ENCODE measurements around the gene PHLDA3.

Gene PHLDA3

DNA sequence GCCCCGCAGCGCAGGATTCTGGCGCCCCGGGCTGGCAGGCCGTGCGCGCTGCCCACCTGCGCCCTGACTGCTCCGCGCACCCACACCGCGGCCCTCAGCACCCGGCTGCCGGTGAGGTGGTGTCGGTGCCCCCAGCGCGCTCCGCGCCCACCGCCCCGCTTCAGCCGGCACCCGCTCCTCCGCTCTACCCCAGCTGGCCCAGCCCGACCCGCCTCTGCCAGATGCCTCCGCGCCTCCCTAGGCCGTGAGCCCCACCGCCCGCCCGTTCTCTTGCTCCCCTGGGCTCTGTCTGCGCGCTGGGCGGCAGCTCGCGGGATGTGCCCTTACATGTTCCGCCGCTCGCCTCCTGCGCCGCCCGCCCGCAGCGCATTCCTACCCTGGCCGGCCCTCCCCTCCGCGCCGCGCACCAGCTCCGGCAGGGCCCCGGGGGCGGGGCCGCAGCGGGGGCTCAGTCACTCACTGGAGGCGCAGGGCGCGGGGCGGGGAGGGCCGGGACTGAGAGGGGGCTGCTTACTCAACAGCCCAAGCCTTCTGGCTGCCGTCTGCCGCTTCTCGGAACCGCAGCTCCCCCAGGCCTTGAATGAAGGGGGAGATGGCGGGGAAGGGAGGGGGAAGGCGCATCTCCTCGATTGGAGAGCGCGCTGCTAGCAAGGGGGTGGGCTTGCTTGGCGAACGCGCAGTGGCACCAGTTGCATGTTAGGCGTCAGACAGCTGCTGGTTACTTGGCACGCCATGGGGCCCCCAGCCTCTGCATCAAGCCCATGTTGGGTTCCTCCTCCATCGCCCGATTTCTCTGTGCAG, at the start of gene PHLDA3:
TSS of gene PHLDA3 (minus strand) at position 345 of the 801 bp plus-strand sequence. CDS start 402 bp downstream, outside the sequence.
- peak; percentile 91 for DNase-seq

DNA sequence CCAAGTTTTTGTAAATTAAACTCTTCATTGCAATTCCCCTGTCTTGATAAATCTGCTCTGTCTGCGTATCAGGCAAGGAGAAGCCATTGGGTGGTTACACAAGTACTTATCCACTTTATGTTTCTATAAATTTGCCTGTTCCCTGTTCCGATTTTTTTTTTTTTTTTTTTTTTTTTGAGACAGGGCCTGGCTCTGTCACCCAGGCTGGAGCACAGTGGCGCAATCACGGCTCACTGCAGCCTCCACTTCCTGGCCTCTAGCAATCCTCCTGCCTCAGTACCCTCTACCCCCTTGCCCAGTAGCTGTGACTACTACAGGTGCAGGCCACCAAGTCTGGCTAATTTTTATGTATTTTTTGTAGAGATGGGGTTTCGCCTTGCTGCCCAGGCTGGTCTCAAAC, 49.1 kb upstream of the PHLDA3 start:
- DNase-seq, result no peak

DNA sequence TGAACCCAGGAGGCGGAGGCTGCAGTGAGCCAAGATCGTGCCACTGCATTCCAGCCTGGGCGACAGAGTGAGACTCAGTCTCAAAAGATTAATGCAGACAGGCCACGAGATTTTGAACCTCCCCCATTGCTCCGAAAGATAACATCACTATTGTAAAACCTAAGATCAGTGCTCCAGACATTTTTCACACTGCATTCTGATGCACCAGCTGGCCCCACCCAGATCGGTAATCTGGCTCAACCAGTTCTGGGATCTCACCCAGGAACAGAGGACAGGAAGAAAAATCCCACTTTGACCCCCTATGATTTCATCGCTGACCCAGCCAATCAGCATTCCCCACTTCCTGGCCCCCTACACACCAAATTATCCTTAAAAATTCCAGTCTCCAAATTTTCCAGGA, 48.6 kb upstream of the PHLDA3 start:
- no peak for DNase-seq

DNA sequence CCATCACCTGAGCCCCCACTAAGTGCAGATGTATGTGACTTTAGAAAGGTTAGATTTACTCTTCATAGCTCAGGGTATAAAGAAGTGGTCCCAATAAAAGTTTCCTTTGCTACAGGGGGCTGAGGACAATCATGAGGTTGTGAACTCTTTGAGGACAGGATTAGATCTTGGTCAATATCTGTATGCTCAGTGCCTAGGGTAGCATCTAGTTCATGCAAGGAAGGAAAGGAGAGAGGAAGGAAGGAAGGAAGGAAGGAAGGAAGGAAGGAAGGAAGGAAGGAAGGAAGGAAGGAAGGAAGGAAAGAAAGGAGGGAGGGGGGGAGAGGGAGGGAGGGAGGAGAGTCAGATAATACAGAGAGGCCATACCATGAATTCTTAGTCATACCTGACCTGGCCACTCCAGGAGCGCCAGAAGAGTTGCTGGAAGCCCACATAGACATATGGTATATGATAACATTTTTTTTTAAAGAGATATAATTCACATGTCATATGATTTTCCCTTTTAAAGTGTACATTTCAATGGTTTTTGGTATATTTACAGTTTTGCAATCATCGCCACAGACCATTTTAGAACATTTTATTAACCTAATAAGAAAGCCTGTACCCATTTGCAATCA, 47.6 kb upstream of the PHLDA3 start:
- no peak for DNase-seq

- DNase-seq, result no peak
These were observed 46.9 kb upstream of the PHLDA3 start for GRCh38 chr1:201515895-201516294.

DNA sequence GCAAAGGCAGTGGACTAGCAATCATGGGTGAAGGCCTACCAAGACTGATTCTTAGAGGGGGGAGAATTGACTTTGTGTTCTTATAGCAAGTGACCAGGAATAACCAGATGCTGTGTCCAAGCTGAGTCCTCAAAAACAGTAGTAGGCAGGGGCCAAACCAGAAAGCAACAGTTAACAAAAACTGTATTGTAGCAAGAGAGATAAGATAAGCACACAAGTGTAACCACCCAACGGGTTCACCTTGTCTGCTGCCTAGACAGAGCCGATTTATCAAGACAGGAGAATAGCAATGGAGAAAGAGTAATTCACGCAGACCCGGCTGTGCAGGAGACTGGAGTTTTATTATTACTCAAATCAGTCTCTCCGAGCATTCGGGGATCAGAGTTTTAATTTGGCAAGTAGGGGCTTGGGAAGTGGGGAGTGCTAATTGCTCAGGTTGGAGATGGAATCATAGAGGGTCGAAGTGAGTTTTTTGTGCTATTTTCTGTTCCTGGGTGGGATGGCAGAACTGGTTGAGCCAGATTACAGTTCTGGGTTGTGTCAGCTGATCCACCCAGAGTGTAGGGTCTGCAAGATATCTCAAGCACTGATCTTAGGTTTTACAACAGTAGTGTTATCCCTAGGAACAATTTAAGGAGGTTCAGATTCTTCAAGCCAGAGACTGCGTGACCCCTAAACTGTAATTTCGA, 46.2 kb upstream of the PHLDA3 start:
- DNase-seq, result no peak

DNA sequence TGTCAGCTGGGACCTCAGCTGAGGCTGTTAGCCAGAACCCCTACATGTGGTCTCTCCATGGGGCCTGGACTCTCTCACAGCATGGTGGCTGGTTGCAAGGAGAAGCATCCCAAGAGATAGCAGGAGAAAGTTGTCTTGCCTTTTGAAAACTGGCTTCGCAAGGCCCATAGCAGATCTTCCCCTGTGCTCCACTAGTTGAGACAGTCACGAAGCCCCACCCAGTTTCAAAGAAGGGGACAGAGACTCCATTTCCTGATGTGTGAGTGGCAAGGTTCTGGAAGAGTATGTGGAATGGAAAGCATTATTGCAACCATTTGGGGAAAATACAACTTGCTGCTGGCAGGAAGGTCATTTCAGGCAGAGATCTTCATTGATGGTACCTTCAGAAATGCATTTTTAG, 45.5 kb upstream of the PHLDA3 start:
- no peak for DNase-seq

DNA sequence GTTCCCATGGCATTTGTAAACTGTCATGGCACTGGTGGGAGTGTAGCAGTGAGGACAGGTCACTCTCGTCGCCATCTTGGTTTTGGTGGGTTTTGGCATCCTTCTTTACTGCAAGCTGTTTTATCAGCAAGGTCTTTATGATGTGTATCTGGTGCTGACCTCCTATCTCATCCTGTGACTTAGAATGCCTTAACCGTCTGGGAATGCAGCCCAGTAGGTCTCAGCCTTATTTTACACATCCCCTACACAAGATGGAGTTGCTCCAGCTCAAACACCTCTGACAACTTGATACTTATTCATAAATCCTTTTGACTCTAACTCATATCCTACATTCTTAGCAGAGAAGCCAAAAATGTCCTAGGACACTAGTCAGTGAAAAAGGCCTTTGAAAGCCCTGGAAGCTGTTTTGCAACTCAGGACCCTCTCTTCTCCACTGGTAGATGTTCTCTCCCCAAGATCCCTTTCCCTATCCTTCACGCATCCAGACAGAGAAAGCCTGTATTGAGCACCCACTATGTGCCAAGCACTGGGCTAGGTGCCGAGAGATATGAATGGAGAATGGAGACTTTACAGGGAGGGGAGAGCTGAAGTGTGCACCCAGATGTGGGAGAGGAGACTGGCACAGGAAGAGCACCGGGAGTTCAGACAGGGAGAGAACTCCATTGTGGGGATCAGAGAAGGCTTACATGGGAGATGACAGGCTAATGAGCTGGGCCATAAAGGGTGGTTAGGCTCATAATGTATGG, 44.7 kb upstream of the PHLDA3 start:
- no peak for DNase-seq

GRCh38 chr1:201511941-201512539, 43.1 kb upstream of the PHLDA3 start:
- DNase-seq, result peak; percentile 71

- DNase-seq, result no peak
These were observed 42.5 kb upstream of the PHLDA3 start for GRCh38 chr1:201511396-201511940.

DNA sequence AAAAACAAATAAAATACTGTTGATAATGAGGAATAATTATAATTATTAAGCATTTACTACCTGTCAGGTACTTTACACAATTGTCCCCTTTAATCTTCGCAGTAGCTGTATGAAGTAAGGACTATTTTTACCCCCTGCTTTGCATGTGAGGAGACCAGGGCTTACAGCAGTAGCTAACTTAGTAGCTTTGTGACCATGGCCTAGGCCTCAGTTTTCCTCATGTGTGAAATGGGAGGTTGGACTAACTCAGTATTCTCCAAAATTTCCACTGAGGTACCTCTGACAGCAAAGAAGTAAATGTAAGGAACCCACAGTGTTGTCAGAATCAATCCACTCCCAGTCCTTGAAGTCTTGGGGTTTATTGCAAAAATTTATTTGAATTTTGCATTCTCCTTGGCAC, 41.7 kb upstream of the PHLDA3 start:
- no peak for DNase-seq

- DNase-seq, result no peak
These were observed 40.8 kb upstream of the PHLDA3 start for GRCh38 chr1:201509601-201510374.

DNA sequence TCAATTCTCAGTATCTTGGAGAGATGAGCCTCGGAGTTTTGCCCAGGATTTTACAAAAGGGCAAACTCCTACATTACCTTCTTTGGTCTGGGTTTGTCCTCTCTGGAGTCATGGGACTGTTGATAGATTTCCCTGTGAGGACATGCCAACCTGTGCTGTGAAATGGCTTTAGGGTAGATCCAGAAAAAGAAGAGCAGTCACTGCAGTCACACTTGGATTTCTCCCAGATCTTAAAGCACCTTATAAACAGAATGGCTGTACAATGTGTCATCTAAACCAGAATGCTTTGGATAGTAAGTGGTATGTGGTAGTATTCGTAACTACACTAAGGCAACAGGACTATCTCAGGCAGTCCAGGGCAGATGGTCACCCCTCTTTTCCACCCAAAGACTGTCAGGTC, 39.8 kb upstream of the PHLDA3 start:
- no peak for DNase-seq

DNA sequence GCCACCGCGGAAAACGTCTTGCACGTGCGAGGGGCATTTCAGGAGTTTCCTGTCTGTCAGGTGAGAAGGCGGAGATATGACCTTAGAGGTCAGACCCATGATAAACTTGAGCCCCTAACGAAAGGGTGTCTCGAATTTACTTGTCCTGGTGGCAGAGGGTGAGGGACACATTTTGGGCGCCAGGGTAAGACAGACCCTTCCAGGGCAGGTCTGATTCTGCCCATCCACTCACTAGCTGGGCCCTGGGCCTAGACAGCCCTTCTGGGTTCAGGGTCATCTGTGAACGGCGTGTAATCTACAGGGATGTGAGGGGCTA, 38.3 kb upstream of the PHLDA3 start:
- no peak for DNase-seq

- peak; percentile 88 for DNase-seq
These were observed 37.8 kb upstream of the PHLDA3 start, which contains the start of gene CSRP1 for GRCh38 chr1:201506557-201507359. Gene CSRP1, minus strand, starts transcription at chr1:201507123. Its CDS starts 10,820 bp downstream, at chr1:201496303.

DNA sequence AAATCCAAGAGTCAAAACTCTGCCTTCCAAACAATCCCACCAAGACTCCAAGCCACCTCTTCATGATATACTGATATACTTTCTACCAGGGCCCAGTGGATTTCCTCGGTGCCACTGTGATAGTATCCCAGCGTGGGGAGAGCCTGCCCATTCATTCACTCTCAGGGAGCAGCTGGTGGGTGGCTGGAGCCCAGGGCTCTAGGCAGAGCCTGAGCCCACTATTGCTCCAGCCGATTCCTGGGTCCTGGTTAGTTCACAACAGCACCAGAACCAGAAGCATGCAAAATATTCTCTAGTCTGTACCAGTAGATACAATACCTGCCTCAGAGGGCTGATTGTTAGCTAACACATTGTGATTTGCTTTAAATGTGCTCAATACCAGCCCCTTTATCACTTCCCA, 37.1 kb upstream of the PHLDA3 start:
- no peak for DNase-seq

- DNase-seq, result no peak
These were observed 36.5 kb upstream of the PHLDA3 start for GRCh38 chr1:201505503-201505890.

DNA sequence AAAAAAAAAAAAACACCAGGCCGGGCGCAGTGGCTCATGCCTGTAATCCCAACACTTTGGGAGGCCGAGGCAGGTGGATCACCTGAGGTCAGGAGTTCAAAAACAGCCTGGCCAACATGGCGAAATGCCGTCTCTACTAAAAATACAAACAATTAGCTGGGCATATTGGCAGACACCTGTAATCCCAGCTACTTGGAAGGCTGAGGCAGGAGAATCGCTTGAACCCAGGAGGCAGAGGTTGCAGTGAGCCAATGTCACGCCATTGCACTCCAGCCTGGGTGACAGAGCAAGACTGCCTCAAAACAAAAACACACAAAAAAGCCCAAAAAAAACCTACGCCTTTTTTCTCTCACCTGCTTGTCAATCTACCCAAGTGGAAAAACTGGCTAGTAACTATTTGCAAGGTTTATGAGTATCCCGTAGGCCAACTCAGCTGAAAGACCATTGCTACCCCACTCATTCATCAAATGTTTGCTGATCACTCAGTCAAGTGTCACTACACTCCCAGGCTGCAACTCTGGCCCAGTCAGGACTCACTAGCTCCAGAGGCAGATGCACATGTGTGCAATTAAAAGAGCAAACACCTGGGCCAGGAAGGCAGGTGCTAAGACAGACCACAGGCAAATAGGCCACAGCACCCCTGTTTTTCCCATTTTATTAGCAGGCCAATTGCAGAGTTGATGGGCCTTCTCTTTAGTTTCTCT, 36.0 kb upstream of the PHLDA3 start:
- no peak for DNase-seq

- DNase-seq, result no peak
These were observed 35.2 kb upstream of the PHLDA3 start for GRCh38 chr1:201504179-201504631.
